H1 (cell line): ENCODE data around the gene CREB3. TPM values are rescaled to one million over a fixed set of nuclear protein-coding genes. Genes with fewer than 3 reads are reported as not detected.

ENCODE experiments used
- CTCF ChIA-PET: fragments of 300-600 bp; sonication (Branson Sonifier 250); formaldehyde crosslinking; loops from one replicate; lab custom pipeline; 2021; ENCODE audit not compliant: partially characterized antibody; lab: Charles Lee
- POLR2A ChIA-PET: fragments of 300-600 bp; sonication (Branson Sonifier 250); formaldehyde crosslinking; loops from one replicate; lab custom pipeline; 2021; ENCODE audit warnings: inconsistent platforms; ENCODE audit not compliant: partially characterized antibody; lab: Charles Lee
- DNase-seq, 2 experiments: peaks; one replicate each; pipeline versions ENCODE4 v3.0.0 to v3.0.0-alpha.2; 2010 to 2022; ENCODE audit warnings: low spot score in 2 of 2, low read depth in 1 of 2, mixed read lengths in 1 of 2
- FAIRE-seq: peaks from 2 replicates; lab custom pipeline; 2011; peaks lifted over from hg19 to GRCh38; lab: Jason Lieb, UNC
- H2AFZ ChIP-seq: 2 replicates; pipeline ENCODE4 v1.8.1; 2012; ENCODE audit warnings: low read length, inconsistent platforms
- H2AK5ac ChIP-seq: 2 replicates; pipeline ENCODE4 v1.6.1; 2013; ENCODE audit warnings: low read depth, low read length
- H2BK120ac ChIP-seq: replicated peaks from 2 replicates; pipeline ENCODE3; 2013; ENCODE audit warnings: low read depth, low read length, inconsistent platforms
- H2BK12ac ChIP-seq: 2 replicates; pipeline ENCODE4 v1.6.1; 2013; ENCODE audit warnings: low read depth, low read length
- H2BK15ac ChIP-seq: 2 replicates; pipeline ENCODE4 v1.6.1; 2013; ENCODE audit warnings: low read length
- H2BK20ac ChIP-seq: 2 replicates; pipeline ENCODE4 v1.6.1; 2013; ENCODE audit warnings: low read length
- H2BK5ac ChIP-seq: 2 replicates; pipeline ENCODE4 v1.6.1; 2013; ENCODE audit warnings: low read depth, low read length
- H3K14ac ChIP-seq: 2 replicates; pipeline ENCODE4 v1.6.1; 2013; ENCODE audit warnings: inconsistent platforms; ENCODE audit not compliant: insufficient read length
- H3K18ac ChIP-seq: 2 replicates; pipeline ENCODE4 v1.6.1; 2013; ENCODE audit warnings: low read length; ENCODE audit errors: extremely low read depth
- H3K23ac ChIP-seq: 2 replicates; pipeline ENCODE4 v1.6.1; 2013; ENCODE audit warnings: inconsistent platforms; ENCODE audit not compliant: insufficient read length
- H3K23me2 ChIP-seq: 2 replicates; pipeline ENCODE4 v1.6.1; 2013; ENCODE audit warnings: low read depth, low read length
- H3K27ac ChIP-seq: 2 replicates; pipeline ENCODE4 v1.6.1; 2011; ENCODE audit warnings: low read depth, low read length, inconsistent platforms
- H3K27me3 ChIP-seq, 4 experiments: replicated peaks in 1 of 4; 1 replicate in 1 of 4; 2 replicates in 3 of 4; pipeline versions ENCODE4 v1.6.1 to v1.8.1; 2011 to 2013; ENCODE audit warnings: low read length in 3 of 4, mild to moderate bottlenecking in 3 of 4, inconsistent platforms in 2 of 4, mixed read lengths in 2 of 4, moderate library complexity in 1 of 4; ENCODE audit not compliant: control insufficient read depth in 3 of 4, insufficient read depth in 3 of 4; ENCODE audit errors: extremely low read depth in 1 of 4
- H3K36me3 ChIP-seq, 4 experiments: 2 replicates each; pipeline versions ENCODE4 v1.6.1 to v1.8.1; 2011 to 2013; ENCODE audit warnings: mild to moderate bottlenecking in 4 of 4, low read length in 3 of 4, moderate library complexity in 2 of 4, control low read depth in 1 of 4, inconsistent platforms in 1 of 4; ENCODE audit not compliant: insufficient read depth in 4 of 4, control insufficient read depth in 2 of 4
- H3K4ac ChIP-seq: replicated peaks from 2 replicates; pipeline ENCODE3; 2013; ENCODE audit warnings: low read length, low read depth, mixed read lengths, inconsistent platforms; ENCODE audit not compliant: insufficient read length
- H3K4me1 ChIP-seq, 4 experiments: replicated peaks in 1 of 4; 1 replicate in 1 of 4; 2 replicates in 3 of 4; pipeline versions ENCODE4 v1.6.1 to v1.8.1; 2011 to 2013; ENCODE audit warnings: low read length in 3 of 4, inconsistent platforms in 2 of 4, mixed read lengths in 1 of 4; ENCODE audit not compliant: insufficient read depth in 4 of 4, control insufficient read depth in 3 of 4
- H3K4me2 ChIP-seq, 2 experiments: 2 replicates each; pipeline versions ENCODE4 v1.6.1 to v1.8.1; 2011 to 2013; ENCODE audit warnings: low read depth in 2 of 2, low read length in 2 of 2, control low read depth in 1 of 2, inconsistent platforms in 1 of 2, mild to moderate bottlenecking in 1 of 2; ENCODE audit not compliant: insufficient read depth in 1 of 2
- H3K4me3 ChIP-seq, 4 experiments: fragments of 200-600, 300-600 bp in 1 of 4; sonication (generic), shearing (Covaris generic), sonication (Bioruptor Twin) in 1 of 4; 2 replicates each; pipeline versions ENCODE4 v1.5.1 to v1.8.1; 2011 to 2016; ENCODE audit warnings: low read length in 4 of 4, low read depth in 3 of 4, control low read depth in 2 of 4, inconsistent platforms in 2 of 4, mild to moderate bottlenecking in 2 of 4, mixed read lengths in 1 of 4, moderate library complexity in 1 of 4; ENCODE audit not compliant: insufficient read depth in 2 of 4; ENCODE audit errors: extremely low read depth in 1 of 4
- H3K56ac ChIP-seq: replicated peaks from 2 replicates; pipeline ENCODE3; 2013; ENCODE audit warnings: low read depth, mild to moderate bottlenecking, mixed read lengths, low read length, inconsistent platforms; ENCODE audit not compliant: insufficient read length
- H3K79me1 ChIP-seq: 2 replicates; pipeline ENCODE4 v1.6.1; 2013; ENCODE audit warnings: low read depth, low read length, control low read depth
- H3K79me2 ChIP-seq, 2 experiments: 2 replicates each; pipeline versions ENCODE4 v1.6.1 to v1.8.1; 2012 to 2013; ENCODE audit warnings: low read length in 2 of 2, mild to moderate bottlenecking in 2 of 2, inconsistent platforms in 1 of 2; ENCODE audit not compliant: insufficient read depth in 2 of 2, control insufficient read depth in 1 of 2
- H3K9ac ChIP-seq, 4 experiments: replicated peaks in 1 of 4; 1 replicate in 1 of 4; 2 replicates in 3 of 4; pipeline versions ENCODE4 v1.6.1 to v1.8.1; 2011 to 2013; ENCODE audit warnings: low read depth in 3 of 4, low read length in 3 of 4, control low read depth in 2 of 4, mild to moderate bottlenecking in 2 of 4, moderate library complexity in 2 of 4, inconsistent platforms in 1 of 4; ENCODE audit errors: extremely low read depth in 1 of 4
- H3K9me3 ChIP-seq, 2 experiments: 2 replicates each; pipeline versions ENCODE4 v1.6.1 to v1.8.1; 2012 to 2013; ENCODE audit warnings: mild to moderate bottlenecking in 2 of 2, moderate library complexity in 2 of 2, control low read depth in 1 of 2, inconsistent platforms in 1 of 2, low read depth in 1 of 2, low read length in 1 of 2, mixed read lengths in 1 of 2; ENCODE audit not compliant: insufficient read depth in 2 of 2
- H4K20me1 ChIP-seq, 2 experiments: replicated peaks in 1 of 2; 2 replicates each; pipeline versions ENCODE3 to v1.8.1; 2011 to 2013; ENCODE audit warnings: inconsistent platforms in 2 of 2, low read length in 2 of 2, mild to moderate bottlenecking in 1 of 2; ENCODE audit not compliant: insufficient read depth in 2 of 2, control insufficient read depth in 1 of 2
- H4K5ac ChIP-seq: 2 replicates; pipeline ENCODE4 v1.6.1; 2013; ENCODE audit warnings: low read length, low read depth, mixed read lengths, inconsistent platforms; ENCODE audit not compliant: insufficient read length
- H4K8ac ChIP-seq: 2 replicates; pipeline ENCODE4 v1.8.0; 2013; ENCODE audit warnings: mild to moderate bottlenecking, moderate library complexity, low read length, inconsistent platforms; ENCODE audit not compliant: insufficient read depth; ENCODE audit errors: extremely low read depth
- H4K91ac ChIP-seq: replicated peaks from 2 replicates; pipeline ENCODE3; 2013; ENCODE audit warnings: low read length, mixed read lengths, inconsistent platforms; ENCODE audit not compliant: insufficient read length
- BRCA1 ChIP-seq: IDR thresholded peaks from 2 replicates; pipeline ENCODE4 v1.6.1; 2012; ENCODE audit warnings: low read depth, low read length, improper control_type of control experiment
- CTBP2 ChIP-seq: IDR thresholded peaks from 2 replicates; pipeline ENCODE4 v1.7.0; 2011; ENCODE audit warnings: borderline replicate concordance, mild to moderate bottlenecking, moderate library complexity, mixed read lengths, low read length; ENCODE audit not compliant: insufficient read depth, insufficient read length
- KDM5A ChIP-seq: fragments of 200-600 bp; IDR thresholded peaks from 2 replicates; pipeline ENCODE4 v1.7.1; 2012; ENCODE audit warnings: mild to moderate bottlenecking, low read length, inconsistent platforms, mixed read lengths
- MAFK ChIP-seq: IDR thresholded peaks from 2 replicates; pipeline ENCODE4 v1.6.1; 2012; ENCODE audit warnings: low read depth, mild to moderate bottlenecking, improper control_type of control experiment, low read length
- NRF1 ChIP-seq: IDR thresholded peaks from 2 replicates; pipeline ENCODE4 v1.6.1; 2011; ENCODE audit warnings: mild to moderate bottlenecking, low read depth, low read length, improper control_type of control experiment
- SP4 ChIP-seq: IDR thresholded peaks from 2 replicates; pipeline ENCODE4 v1.6.1; 2012; ENCODE audit warnings: low read length, inconsistent platforms
- WGBS, 2 experiments: shearing (Covaris generic) in 1 of 2; methylation state at CpG; one replicate each; pipeline versions ENCODE4 v1.1.6 to v1.1.7; 2013 to 2015; ENCODE audit warnings: low lambda C conversion rate in 2 of 2, mixed read lengths in 2 of 2, inconsistent platforms in 1 of 2, low coverage in 1 of 2, missing lambda C conversion rate in 1 of 2; ENCODE audit not compliant: insufficient replicate concordance in 2 of 2, insufficient coverage in 1 of 2, insufficient read length in 1 of 2; ENCODE audit errors: extremely low coverage in 1 of 2, missing lambda C conversion rate in 1 of 2; 5-methylcytosine and 5-hydroxymethylcytosine counted together
- polyA plus RNA-seq, 7 experiments: library from polyadenylated mRNA; depleted of rRNA in 3 of 7; stranded (reverse) in 5 of 7; unstranded in 2 of 7; fragments of >200 nt in 5 of 7; fragments of 200-250 nt in 2 of 7; gene quantifications; 1 replicate in 5 of 7; 2 replicates in 1 of 7; 4 replicates in 1 of 7; pipeline versions ENCODE4 v1.2.1 to v1.2.3, GENCODE V29; 2011 to 2013; ENCODE audit warnings: missing spikeins in 2 of 7, mixed read lengths in 2 of 7
- total RNA-seq: library from RNA; stranded (reverse); fragmentation: NEBNext Ultra II Directional; extraction: Animal tissue kit (Norgen Biotek cat#: 25700); gene quantifications from 2 replicates; pipeline ENCODE4 v1.2.1, GENCODE V29; 2021

The CREB3 gene
- total and polyA plus RNA-seq, 2 of the 8 experiments (the other 6 are each of a cell fraction or from before 2014, with no cell fraction given): 24.4 to 25.7 TPM

GRCh38 chr9:35698231-35698630 is 34.2 kb upstream of the CREB3 start:
- 91% methylated on average over 5 of the region's 5 CpGs; no CpG with 5 or more reads in 1 of the 2 experiments for whole genome bisulfite sequencing, 2 experiments
- H3K27me3 ChIP-seq: no peaks in the 10 kb centered on the region
- no peak overlapping the region for H4K8ac ChIP-seq
- no peak overlapping the region for H2BK15ac ChIP-seq
- H3K4ac ChIP-seq: no peak overlapping the region
- ChIA-PET POLR2A (interaction anchor here (1.4 to 14.9 kb wide), 2 partner anchors 9 to 30 kb away, joined by 3 to 158 read pairs; partner anchors contain the start of genes CREB3 and TLN1), CTCF (interaction anchor here (0.5 to 14.1 kb wide), 13 partner anchors 10 to 225 kb away, joined by 3 to 347 read pairs (median 25); partner anchors contain the start of genes ARHGEF39, CA9, CCDC107 and RMRP)
- no peak overlapping the region for H2AFZ ChIP-seq
- H2BK20ac ChIP-seq: no peak overlapping the region
- H3K4me2 ChIP-seq: no peak overlapping the region
- no peaks in the 10 kb centered on the region for H3K79me2 ChIP-seq
- H3K56ac ChIP-seq: no peak overlapping the region
- no peak overlapping the region for H3K18ac ChIP-seq
- TF ChIP-seq NRF1 (no peak), BRCA1 (no peak), MAFK (no peak), SP4 (no peak), KDM5A (no peak), CTBP2 (no peak)
- H2AK5ac ChIP-seq: no peak overlapping the region
- H2BK12ac ChIP-seq: no peak overlapping the region
- H2BK120ac ChIP-seq: no peak overlapping the region
- no peak overlapping the region for H3K23ac ChIP-seq
- no peak overlapping the region for H3K4me3 ChIP-seq
- H2BK5ac ChIP-seq: no peak overlapping the region; the same call in 1 of the 2 replicates
- H3K36me3 ChIP-seq: peaks cover 33 to 49% (median 48%) of the 10 kb centered on the region in 4 experiments
- no peak overlapping the region for H3K14ac ChIP-seq
- no peaks in the 10 kb centered on the region for H3K23me2 ChIP-seq
- H3K9me3 ChIP-seq: no peaks in the 10 kb centered on the region
- H4K5ac ChIP-seq: no peak overlapping the region
- no peak for DNase-seq
- H3K4me1 ChIP-seq: no peaks in the 10 kb centered on the region
- H3K27ac ChIP-seq: no peak overlapping the region
- H4K20me1 ChIP-seq: peaks cover 3 to 7% of the 10 kb centered on the region in 2 experiments
- no peaks in the 10 kb centered on the region for H3K79me1 ChIP-seq
- no peak overlapping the region for H4K91ac ChIP-seq
- FAIRE-seq: no peak
- H3K9ac ChIP-seq: no peak overlapping the region
